Skin epidermis (tissue), 12 donors: ENCODE data around the gene MIA2.
"Not testable (repeated sequence)": the region's sequence is repeated elsewhere in the genome, so short reads cannot be mapped to it uniquely, and the experiment has no call there.

Source experiments
- H3K27ac ChIP-seq, 21 experiments: fragments of 200-600 bp; sonication (generic) in 11 of 21; one replicate each; pipeline ENCODE4 v1.5.0; 2020; ENCODE audit warnings: mild to moderate bottlenecking in 3 of 21, inconsistent platforms in 2 of 21, moderate library complexity in 2 of 21
- H3K4me3 ChIP-seq, 7 experiments: fragments of 200-600 bp; sonication (generic) in 2 of 7; one replicate each; pipeline ENCODE4 v1.5.0; 2020; ENCODE audit warnings: inconsistent platforms in 2 of 7, mild to moderate bottlenecking in 2 of 7, moderate library complexity in 1 of 7

Gene MIA2

DNA sequence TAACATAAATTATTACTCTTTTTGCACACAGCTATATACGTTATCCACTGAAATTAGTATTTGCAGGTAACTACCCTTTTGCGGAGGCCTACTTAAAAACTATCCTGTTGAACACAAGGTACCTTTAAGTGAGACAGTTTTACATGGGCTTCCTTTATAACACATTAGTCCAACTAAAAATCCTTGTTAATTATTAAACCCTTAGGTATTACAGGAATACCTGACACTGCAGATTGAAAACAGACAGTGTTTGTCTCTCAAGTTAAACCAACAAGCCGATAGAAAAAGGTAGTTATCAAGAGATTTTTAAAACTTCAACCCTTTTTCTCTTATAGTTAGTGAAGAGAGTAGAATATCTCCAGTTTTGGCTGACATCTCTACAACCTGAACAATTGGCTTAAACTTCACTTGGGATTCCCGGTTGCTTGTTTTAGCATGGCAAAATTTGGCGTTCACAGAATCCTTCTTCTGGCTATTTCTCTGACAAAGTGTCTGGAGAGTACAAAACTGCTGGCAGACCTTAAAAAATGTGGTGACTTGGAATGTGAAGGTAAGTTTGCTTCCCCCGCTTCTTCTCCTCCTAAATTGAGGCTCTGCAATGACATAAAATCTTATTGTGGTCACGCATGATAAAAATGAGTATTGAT is at the start of gene MIA2:
Gene MIA2, plus strand, starts transcription at position 236 of the 647 bp plus-strand sequence. Its CDS starts 200 bp downstream, at position 436.
- Histone ChIP-seq H3K4me3 (no peak within 1 kb of the TSS), H3K27ac (peak within 1 kb of the TSS in 3 of 21 experiments; percentile 42 to 70 (median 50))

- no peak overlapping the region for H3K27ac ChIP-seq
- H3K4me3 ChIP-seq: no peak overlapping the region
These were observed 49.0 kb upstream of the MIA2 start for GRCh38 chr14:39184628-39185255.

- H3K27ac ChIP-seq: no peak overlapping the region
- H3K4me3 ChIP-seq: no peak overlapping the region
These were observed 48.3 kb upstream of the MIA2 start for GRCh38 chr14:39185256-39186049.

DNA sequence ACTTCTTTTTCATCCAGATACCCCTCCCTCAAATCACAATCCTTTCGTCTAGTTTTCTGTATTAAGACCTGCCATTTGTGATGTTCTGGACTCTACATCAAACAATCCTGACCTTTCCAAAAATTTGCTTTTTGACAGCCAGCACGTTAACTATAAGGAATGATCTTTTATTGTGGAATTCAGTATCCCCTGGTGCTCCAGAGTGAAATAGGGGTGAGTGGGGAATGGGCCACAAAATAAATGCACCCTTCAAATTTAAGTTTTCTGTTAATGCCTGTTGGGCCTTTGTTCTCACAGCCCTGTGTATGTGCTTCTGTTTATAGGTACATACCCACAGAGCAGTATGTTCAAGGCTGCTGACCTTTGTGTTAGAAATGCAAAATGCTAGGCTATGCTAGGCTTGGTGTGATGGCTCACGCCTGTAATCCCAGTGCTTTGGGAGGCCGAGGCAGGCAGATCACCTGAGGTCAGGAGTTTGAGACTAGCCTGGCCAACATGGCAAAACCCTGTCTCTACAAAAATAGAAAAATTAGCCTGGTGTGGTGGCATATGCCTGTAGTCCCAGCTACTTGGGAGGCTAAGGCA is 46.7 kb upstream of the MIA2 start:
- Histone ChIP-seq H3K27ac (no peak overlapping the region), H3K4me3 (no peak overlapping the region)

DNA sequence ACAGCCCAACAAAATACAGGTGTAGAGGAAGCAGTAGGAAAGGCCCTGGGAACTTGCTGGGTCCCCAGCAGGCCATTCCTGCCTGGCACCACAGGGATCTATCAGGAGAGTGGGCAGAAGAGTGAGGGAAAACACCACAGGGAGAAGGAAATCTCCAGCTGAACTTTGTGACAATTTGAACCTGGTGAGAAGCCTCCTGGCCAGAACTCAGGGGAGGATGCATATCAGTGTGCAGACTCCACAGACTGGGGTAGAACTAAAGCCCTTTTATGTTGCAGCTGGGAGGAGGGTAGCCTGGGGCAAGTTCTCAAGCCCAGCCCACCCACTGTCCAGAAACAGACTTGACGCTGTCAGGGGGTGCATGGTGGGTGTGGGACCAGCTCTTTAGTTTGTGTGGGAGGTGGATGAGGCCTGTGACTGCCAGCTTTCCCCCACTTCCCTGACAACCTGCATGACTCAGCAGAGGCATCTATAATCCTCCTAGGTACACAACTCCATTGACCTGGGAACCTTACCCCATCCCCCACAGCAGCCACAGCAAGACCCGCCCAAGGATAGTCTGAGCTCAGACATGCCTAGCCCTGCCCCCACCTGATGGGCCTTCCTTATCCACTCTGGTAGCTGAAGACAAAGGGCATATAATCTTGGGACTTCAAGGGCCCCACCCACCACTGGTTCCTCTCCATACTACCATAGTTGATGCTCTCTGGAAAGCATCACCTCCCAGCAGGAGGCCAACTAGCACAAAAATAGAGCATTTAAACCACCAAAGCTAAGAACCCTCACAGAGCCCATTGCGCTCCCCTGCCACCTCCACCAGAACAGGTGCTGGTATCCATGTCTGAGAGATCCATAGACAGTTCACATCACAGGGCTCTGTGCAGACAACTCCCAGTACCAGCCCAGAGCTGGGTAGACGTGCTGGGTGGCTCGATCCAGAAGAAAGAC is 29.8 kb upstream of the MIA2 start:
- H3K27ac ChIP-seq: peak overlapping the region in 6 of 21 experiments; percentile 1 to 46 (median 23)

DNA sequence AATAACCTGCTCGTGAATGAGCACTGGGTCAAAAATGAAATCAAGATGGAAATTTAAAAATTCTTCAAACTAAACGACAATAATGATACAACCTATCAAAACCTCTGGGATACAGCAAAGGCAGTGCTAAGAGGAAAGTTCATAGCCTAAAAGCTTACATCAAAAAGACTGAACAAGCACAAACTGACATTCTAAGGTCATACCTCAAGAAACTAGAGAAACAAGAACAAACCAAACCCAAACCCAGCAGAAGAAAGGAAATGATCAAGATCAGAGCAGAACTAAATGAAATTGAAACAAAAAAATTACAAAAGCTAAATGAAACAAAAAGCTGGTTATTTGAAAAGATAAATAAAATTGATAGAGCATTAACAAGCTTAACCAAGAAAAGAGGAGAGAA is 26.3 kb upstream of the MIA2 start:
- not testable (repeated sequence) for H3K27ac ChIP-seq

More for the DNA sequence above, 29.8 kb upstream of the MIA2 start:
- no peak overlapping the region for H3K4me3 ChIP-seq

DNA sequence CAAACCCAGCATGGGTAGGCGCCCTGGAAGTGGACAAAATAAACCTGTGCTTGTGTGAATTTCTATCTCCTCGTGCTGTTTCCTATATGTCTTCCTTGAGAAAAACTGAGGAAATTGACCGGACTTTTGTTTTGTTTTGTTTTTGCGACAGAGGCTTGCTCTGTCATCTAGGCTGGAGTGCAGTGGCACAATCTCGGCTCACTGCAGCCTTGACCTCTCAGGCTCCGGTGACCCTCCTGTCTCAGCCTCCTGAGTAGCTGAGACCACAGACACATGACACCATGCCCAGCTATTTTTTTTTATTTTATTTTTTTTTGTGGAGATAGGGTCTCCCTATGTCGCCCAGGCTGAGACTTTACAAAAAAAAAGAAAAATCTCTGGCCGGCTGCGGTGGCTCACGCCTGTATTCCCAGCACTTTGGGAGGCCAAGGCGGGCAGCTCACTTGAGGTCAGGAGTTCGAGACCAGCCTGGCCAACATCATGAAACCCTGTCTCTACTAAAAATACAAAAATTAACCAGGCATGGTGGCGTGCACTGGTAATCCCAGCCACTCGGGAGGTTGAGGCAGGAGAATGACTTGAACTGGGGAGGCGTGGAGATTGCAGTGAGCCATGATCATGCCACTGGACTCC is 22.5 kb upstream of the MIA2 start:
- Histone ChIP-seq H3K4me3 (no peak overlapping the region), H3K27ac (no peak overlapping the region)

More for the DNA sequence above, 26.3 kb upstream of the MIA2 start:
- H3K4me3 ChIP-seq: not testable (repeated sequence)

- Histone ChIP-seq H3K4me3 (no peak overlapping the region), H3K27ac (no peak overlapping the region)
These were observed 21.7 kb upstream of the MIA2 start for GRCh38 chr14:39212034-39212433.

DNA sequence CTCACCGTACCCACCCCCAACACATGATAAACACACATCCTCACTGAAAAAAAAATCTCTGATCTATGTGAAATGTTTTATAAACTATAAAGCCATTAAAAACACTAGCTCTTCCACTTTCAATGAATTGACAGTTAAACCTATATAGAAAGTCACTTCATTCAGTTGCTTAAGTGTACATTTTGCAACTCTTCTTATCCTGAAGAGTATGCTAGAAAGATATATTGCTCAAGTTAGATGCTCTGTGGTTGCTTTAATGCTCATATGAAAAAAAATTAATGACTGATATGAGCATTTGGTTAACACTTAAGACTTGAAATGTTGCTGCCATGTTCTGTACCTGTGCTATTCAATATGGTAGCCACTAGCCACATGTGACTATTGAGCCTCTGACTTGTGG is 21.0 kb upstream of the MIA2 start:
- Histone ChIP-seq H3K27ac (no peak overlapping the region), H3K4me3 (no peak overlapping the region)

- Histone ChIP-seq H3K27ac (no peak overlapping the region), H3K4me3 (no peak overlapping the region)
These were observed 16.4 kb upstream of the MIA2 start for GRCh38 chr14:39217214-39217879.

GRCh38 chr14:39218171-39218769 is 15.4 kb upstream of the MIA2 start:
- Histone ChIP-seq H3K4me3 (no peak overlapping the region), H3K27ac (no peak overlapping the region)

GRCh38 chr14:39219075-39219499 is 14.6 kb upstream of the MIA2 start:
- H3K4me3 ChIP-seq: no peak overlapping the region
- no peak overlapping the region for H3K27ac ChIP-seq

GRCh38 chr14:39220473-39220872 is 13.2 kb upstream of the MIA2 start:
- H3K27ac ChIP-seq, H3K4me3 ChIP-seq: not testable (repeated sequence)

DNA sequence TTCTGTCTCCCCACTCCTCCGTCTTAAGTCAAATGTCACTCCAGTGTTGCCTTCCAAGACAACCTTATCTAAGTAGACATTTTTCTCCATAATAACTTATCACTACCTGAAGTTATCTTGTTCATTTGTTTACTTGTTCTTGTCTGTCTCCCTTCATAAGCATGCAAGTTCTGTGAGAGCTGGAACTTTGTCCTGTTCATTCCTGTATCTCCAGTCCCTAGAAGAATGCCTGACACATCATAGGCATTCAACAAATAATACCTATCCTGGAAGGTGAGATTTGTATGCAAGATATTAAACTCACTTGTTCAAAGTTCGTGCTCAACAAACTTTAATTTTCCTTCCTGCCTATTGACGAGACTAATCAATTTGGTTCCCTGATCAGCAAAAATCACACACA is 5.7 kb upstream of the MIA2 start:
- H3K4me3 ChIP-seq: no peak overlapping the region
- peak overlapping the region in 3 of 21 experiments; percentile 18 to 75 (median 35) for H3K27ac ChIP-seq

GRCh38 chr14:39228509-39229221 is 5.0 kb upstream of the MIA2 start:
- H3K4me3 ChIP-seq: no peak overlapping the region
- peak overlapping the region in 6 of 21 experiments; percentile 1 to 75 (median 30) for H3K27ac ChIP-seq

GRCh38 chr14:39229222-39229543 is 4.5 kb upstream of the MIA2 start:
- no peak overlapping the region for H3K4me3 ChIP-seq
- peak overlapping the region in 5 of 21 experiments; percentile 21 to 77 (median 43) for H3K27ac ChIP-seq

GRCh38 chr14:39229601-39230110 is 4.1 kb upstream of the MIA2 start:
- no peak overlapping the region for H3K4me3 ChIP-seq
- peak overlapping the region in 5 of 21 experiments; percentile 21 to 77 (median 43) for H3K27ac ChIP-seq
